Activated T-helper 17 cell treated with anti-CD3 and anti-CD28 coated beads, Interleukin-2, amount 50 U/mL, for 72 hours (primary cell): ENCODE results near the gene PPP6R2. TPM values are rescaled to one million over a fixed set of nuclear protein-coding genes. Genes with fewer than 3 reads are reported as not detected.

Source experiments
- ATAC-seq: fragments of 150-1000 bp; cut with Tn5 transposase; replicated peaks from 2 replicates; pipeline ENCODE4 v1.10.0; 2021; ENCODE audit warnings: mild to moderate bottlenecking, moderate library complexity
- H3K27ac Mint-ChIP-seq: one replicate; pipeline ENCODE4 v1.8.0; 2022; ENCODE audit warnings: mixed read lengths
- H3K27me3 Mint-ChIP-seq: one replicate; pipeline ENCODE4 v1.8.0; 2022; ENCODE audit warnings: mixed read lengths
- H3K36me3 Mint-ChIP-seq: one replicate; pipeline ENCODE4 v1.8.0; 2022; ENCODE audit warnings: low read depth, mild to moderate bottlenecking, mixed read lengths
- H3K4me1 Mint-ChIP-seq: one replicate; pipeline ENCODE4 v1.8.0; 2022; ENCODE audit warnings: mixed read lengths
- H3K4me3 Mint-ChIP-seq: one replicate; pipeline ENCODE4 v1.8.0; 2022; ENCODE audit warnings: mild to moderate bottlenecking, mixed read lengths
- H3K9me3 Mint-ChIP-seq: one replicate; pipeline ENCODE4 v1.8.0; 2022; ENCODE audit warnings: mixed read lengths
- total RNA-seq, 2 donors: library from RNA; stranded (reverse); gene quantifications; one replicate each; pipeline ENCODE4 v1.2.3, GENCODE V29; 2022

Gene PPP6R2
- total RNA-seq, 2 donors from 2014 or later, result 45.6 to 46.6 TPM

DNA sequence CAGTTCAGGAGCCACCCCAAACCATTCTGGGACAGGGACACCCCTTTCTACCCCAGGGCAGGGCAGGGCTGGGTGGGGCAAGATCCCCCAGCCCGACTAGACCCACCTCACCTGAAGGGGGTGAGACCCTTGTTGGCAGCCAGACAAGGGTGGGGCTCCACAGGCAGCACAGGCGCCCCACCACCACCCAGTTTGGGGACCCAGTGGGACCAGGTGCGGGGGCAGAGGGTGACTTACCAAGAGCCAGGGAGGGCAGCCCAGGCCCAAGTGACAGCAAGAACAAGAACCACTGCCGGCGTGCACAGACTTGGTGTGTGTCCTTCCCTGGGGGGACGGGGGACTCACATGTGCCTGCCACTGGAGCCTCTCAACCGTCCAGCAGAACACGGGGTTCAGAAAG lies 140.4 kb downstream of the PPP6R2 start:
- ATAC-seq, result no peak
- Mint-ChIP-seq H3K4me3 (no peak overlapping the region), H3K9me3 (no peaks in the 10 kb centered on the region), H3K4me1 (no peaks in the 10 kb centered on the region), H3K27me3 (no peaks in the 10 kb centered on the region), H3K36me3 (no peaks in the 10 kb centered on the region), H3K27ac (no peak overlapping the region)

- Mint-ChIP-seq H3K36me3 (no peaks in the 10 kb centered on the region), H3K4me3 (no peak overlapping the region), H3K9me3 (no peaks in the 10 kb centered on the region), H3K27ac (no peak overlapping the region), H3K27me3 (no peaks in the 10 kb centered on the region), H3K4me1 (no peaks in the 10 kb centered on the region)
- ATAC-seq, result no peak
Measured at GRCh38 chr22:50483977-50484853, 141.1 kb downstream of the PPP6R2 start.

- no peak for ATAC-seq
- H3K9me3 Mint-ChIP-seq, result no peaks in the 10 kb centered on the region
- no peaks in the 10 kb centered on the region for H3K4me1 Mint-ChIP-seq
- H3K27me3 Mint-ChIP-seq, result no peaks in the 10 kb centered on the region
- H3K36me3 Mint-ChIP-seq, result no peaks in the 10 kb centered on the region
- H3K27ac Mint-ChIP-seq, result no peak overlapping the region
- H3K4me3 Mint-ChIP-seq, result no peak overlapping the region
Measured at GRCh38 chr22:50485221-50486131, 142.3 kb downstream of the PPP6R2 start.

- Mint-ChIP-seq H3K4me1 (peaks cover 5% of the 10 kb centered on the region), H3K27me3 (no peaks in the 10 kb centered on the region), H3K36me3 (no peaks in the 10 kb centered on the region), H3K27ac (no peak within 1 kb of the TSS), H3K9me3 (no peaks in the 10 kb centered on the region), H3K4me3 (no peak within 1 kb of the TSS)
- no peak for ATAC-seq
Measured at GRCh38 chr22:50486561-50487289, 143.6 kb downstream of the PPP6R2 start, which contains the start of gene MIOX. MIOX (plus strand) TSS chr22:50486859; CDS start chr22:50486898, 39 bp downstream.

DNA sequence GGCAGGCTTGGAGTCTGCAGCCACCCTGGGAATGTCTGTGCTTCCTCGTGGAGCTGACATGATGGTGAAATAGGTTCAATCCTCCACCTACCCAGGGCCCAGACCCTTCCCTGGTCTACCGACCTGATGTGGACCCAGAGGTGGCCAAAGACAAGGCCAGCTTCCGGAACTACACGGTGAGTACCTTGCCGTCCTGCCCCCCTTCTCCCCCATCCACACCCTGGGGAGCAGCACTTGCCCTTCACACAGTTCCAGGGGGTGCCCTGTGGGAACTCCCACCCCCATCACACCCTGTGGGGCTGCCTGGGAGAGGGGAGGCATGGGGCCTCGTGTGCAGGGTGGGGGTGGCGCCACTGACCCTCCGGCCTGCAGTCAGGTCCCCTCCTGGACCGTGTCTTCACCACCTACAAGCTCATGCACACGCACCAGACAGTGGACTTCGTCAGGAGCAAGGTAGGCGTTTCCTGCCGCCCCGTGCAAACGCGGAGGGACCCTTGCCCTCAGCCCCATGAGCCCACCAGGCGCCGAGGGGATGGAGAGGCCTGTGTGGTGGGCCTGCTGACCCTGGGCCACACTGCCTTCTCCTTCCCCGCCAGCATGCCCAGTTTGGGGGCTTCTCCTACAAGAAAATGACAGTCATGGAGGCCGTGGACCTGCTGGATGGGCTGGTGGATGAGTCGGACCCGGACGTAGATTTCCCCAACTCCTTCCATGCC lies 144.3 kb downstream of the PPP6R2 start:
- H3K4me1 Mint-ChIP-seq, result peaks cover 5% of the 10 kb centered on the region
- H3K4me3 Mint-ChIP-seq, result no peak overlapping the region
- ATAC-seq, result no peak
- no peaks in the 10 kb centered on the region for H3K9me3 Mint-ChIP-seq
- H3K27me3 Mint-ChIP-seq, result no peaks in the 10 kb centered on the region
- H3K27ac Mint-ChIP-seq, result no peak overlapping the region
- no peaks in the 10 kb centered on the region for H3K36me3 Mint-ChIP-seq

DNA sequence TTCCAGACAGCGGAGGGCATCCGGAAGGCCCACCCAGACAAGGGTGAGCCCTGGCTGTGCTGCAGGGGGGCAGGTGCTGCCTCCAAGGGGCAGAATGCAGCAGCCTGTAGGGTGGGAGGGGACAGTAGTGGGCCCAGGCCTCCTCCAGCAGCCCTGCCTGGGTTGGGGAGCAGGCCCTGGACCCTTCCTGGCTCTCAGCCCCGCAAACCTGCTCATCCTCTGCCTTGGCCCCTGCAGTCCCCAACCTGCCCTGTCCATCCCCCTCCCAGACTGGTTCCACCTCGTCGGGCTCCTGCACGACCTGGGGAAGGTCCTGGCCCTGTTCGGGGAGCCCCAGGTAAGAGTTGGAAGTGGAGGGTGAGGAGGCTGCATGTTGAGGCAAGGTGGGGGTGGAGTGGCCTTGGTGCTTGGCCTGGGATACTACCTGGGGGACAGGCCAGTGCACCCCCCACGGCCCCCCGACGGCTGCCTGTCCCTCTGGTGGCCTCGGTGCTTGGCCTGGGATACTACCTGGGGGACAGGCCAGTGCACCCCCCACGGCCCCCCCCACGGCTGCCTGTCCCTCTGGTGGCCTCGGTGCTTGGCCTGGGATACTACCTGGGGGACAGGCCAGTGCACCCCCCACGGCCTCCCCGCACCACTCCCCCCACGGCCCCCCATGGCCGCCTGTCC lies 145.0 kb downstream of the PPP6R2 start:
- Mint-ChIP-seq H3K9me3 (no peaks in the 10 kb centered on the region), H3K36me3 (no peaks in the 10 kb centered on the region), H3K4me3 (no peak overlapping the region), H3K27me3 (no peaks in the 10 kb centered on the region), H3K27ac (no peak overlapping the region), H3K4me1 (peaks cover 5% of the 10 kb centered on the region)
- ATAC-seq, result no peak

DNA sequence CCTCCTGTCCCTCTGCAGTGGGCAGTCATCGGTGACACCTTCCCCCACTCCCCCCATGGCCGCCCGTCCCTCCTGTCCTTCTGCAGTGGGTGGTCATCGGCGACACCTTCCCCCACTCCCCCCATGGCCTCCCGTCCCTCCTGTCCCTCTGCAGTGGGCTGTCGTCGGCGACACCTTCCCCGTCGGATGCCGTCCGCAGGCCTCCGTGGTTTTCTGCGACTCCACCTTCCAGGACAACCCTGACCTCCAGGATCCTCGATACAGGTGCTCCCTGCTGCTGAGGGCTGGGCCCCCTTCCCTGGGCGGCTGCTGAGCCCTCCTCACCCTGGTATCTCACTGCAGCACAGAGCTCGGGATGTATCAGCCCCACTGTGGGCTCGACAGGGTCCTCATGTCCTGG lies 145.8 kb downstream of the PPP6R2 start:
- no peaks in the 10 kb centered on the region for H3K36me3 Mint-ChIP-seq
- no peak overlapping the region for H3K27ac Mint-ChIP-seq
- peaks cover 5% of the 10 kb centered on the region for H3K4me1 Mint-ChIP-seq
- no peaks in the 10 kb centered on the region for H3K27me3 Mint-ChIP-seq
- no peak for ATAC-seq
- no peak overlapping the region for H3K4me3 Mint-ChIP-seq
- no peaks in the 10 kb centered on the region for H3K9me3 Mint-ChIP-seq

DNA sequence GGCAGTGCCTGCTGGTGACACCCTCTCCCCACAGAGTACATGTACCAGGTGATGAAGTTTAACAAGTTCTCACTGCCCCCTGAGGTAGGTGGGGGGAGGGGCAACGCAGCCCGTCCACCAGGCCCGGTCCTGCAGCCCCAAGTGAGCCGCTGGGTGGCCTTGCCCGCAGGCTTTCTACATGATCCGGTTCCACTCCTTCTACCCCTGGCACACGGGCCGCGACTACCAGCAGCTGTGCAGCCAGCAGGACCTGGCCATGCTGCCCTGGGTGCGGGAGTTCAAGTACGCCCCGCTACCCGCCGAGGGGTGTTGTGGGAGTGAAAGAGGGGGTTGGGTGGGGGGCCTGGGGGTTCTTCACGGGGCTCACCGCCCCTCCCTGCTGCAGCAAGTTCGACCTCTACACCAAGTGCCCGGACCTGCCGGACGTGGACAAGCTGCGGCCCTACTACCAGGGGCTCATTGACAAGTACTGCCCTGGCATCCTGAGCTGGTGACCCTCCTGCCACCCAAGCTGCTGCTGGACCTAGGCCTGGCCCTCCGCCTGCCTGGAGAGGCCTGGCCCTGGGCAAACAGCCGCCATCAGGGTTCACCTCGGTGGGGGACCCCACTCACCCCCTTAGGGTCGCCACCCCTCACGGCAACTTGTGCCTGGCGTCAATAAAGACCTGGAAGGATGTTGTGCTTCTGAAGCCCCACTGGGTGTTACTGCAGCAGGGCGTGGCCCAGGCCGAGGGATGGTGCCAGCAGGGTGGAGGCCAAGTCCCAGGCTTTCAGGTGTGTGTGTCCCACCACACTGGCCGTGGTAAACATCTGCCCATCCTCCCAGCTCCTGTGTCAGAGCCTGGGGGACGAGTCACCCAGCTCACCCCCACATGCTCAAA lies 146.5 kb downstream of the PPP6R2 start:
- no peak overlapping the region for H3K4me3 Mint-ChIP-seq
- H3K4me1 Mint-ChIP-seq, result peaks cover 5% of the 10 kb centered on the region
- H3K36me3 Mint-ChIP-seq, result no peaks in the 10 kb centered on the region
- no peak for ATAC-seq
- no peak overlapping the region for H3K27ac Mint-ChIP-seq
- H3K9me3 Mint-ChIP-seq, result no peaks in the 10 kb centered on the region
- no peaks in the 10 kb centered on the region for H3K27me3 Mint-ChIP-seq

DNA sequence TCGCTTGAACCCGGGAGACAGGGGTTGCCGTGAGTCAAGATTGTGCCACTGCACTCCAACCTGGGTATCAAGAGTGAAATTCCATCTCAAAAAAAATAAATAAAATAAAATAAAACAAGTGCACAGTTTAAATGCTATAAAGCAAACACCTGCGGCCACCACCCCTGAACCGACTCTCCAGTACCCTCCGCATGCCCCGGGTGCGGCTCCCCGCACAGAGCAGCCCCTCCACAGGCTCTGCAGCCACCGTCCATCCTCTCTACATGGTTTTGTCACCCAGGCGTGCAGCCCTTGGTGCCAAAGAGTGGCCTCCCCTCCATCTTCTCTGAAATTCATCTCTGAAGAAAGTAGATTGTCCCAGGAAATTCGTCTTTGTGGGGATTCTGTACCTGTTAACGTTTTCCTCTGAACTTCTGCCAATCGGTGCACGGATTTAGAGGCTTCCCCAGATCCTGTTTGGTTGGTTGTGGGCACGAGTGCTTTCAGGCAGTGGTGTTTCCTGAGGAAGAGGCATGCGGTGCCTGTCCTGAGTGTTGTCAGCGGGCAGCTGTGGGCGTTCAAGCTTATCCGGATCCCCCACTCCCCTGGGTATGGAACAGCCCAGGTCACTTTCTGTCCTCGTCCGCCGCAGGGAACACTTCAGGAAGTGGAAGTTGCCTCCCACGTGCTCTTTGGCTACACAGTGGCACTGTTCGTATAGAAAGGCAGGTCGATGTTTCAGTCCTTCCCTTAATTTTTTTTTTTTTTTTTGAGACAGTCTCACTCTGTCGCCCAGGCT lies 147.6 kb downstream of the PPP6R2 start:
- Mint-ChIP-seq H3K27me3 (no peaks in the 10 kb centered on the region), H3K4me1 (peaks cover 5% of the 10 kb centered on the region), H3K27ac (peak overlapping the region; percentile 43), H3K36me3 (no peaks in the 10 kb centered on the region), H3K9me3 (no peaks in the 10 kb centered on the region), H3K4me3 (peak overlapping the region; percentile 50)
- ATAC-seq, result peak; percentile 67
